Globus pallidus (tissue), 1 donor: Measurements from ENCODE around the gene CIAO2A.
A peak's percentile ranks its signal among the peaks of the same experiment; 100 is the strongest.

ENCODE experiments used
- DNase-seq: peaks from one replicate; pipeline ENCODE4 v3.0.0-alpha.2; 2015; ENCODE audit warnings: low spot score

Gene CIAO2A

GRCh38 chr15:64044300-64045100 is 49.1 kb downstream of the CIAO2A start:
- DNase-seq = no peak

GRCh38 chr15:64038878-64039610 is 54.6 kb downstream of the CIAO2A start:
- DNase-seq = no peak

- DNase-seq = no peak
These were observed 55.7 kb downstream of the CIAO2A start for GRCh38 chr15:64037966-64038365.

GRCh38 chr15:64037116-64037515 is 56.5 kb downstream of the CIAO2A start:
- DNase-seq = no peak

GRCh38 chr15:64035525-64035924 is 58.1 kb downstream of the CIAO2A start:
- no peak for DNase-seq

- no peak for DNase-seq
These were observed 59.1 kb downstream of the CIAO2A start for GRCh38 chr15:64034519-64034918.

- DNase-seq = no peak
These were observed 61.3 kb downstream of the CIAO2A start for GRCh38 chr15:64032329-64032728.

- DNase-seq = no peak
These were observed 63.5 kb downstream of the CIAO2A start for GRCh38 chr15:64030123-64030522.

GRCh38 chr15:64029633-64030032 is 64.0 kb downstream of the CIAO2A start:
- DNase-seq = no peak

GRCh38 chr15:64029110-64029509 is 64.5 kb downstream of the CIAO2A start:
- peak; percentile 97 for DNase-seq

- DNase-seq = no peak
These were observed 67.0 kb downstream of the CIAO2A start for GRCh38 chr15:64026591-64026990.

GRCh38 chr15:64024172-64025050 is 69.2 kb downstream of the CIAO2A start:
- DNase-seq = no peak

GRCh38 chr15:64023220-64023619 is 70.4 kb downstream of the CIAO2A start:
- DNase-seq = no peak

GRCh38 chr15:64022571-64022970 is 71.1 kb downstream of the CIAO2A start:
- DNase-seq = no peak
